HG02610 (cell line): ENCODE measurements around the gene NUMBL.
"Not testable (repeated sequence)": the region's sequence is repeated elsewhere in the genome, so short reads cannot be mapped to it uniquely, and the experiment has no call there.

Source experiments
- ATAC-seq: cut with Tn5 transposase; IDR thresholded peaks from one replicate; pipeline ENCODE4 v1.9.1; 2021; ENCODE audit warnings: mild to moderate bottlenecking, moderate library complexity; ENCODE audit not compliant: unreplicated experiment

NUMBL gene

GRCh38 chr19:40667602-40668001 is 22.8 kb downstream of the NUMBL start:
- no peak for ATAC-seq

DNA sequence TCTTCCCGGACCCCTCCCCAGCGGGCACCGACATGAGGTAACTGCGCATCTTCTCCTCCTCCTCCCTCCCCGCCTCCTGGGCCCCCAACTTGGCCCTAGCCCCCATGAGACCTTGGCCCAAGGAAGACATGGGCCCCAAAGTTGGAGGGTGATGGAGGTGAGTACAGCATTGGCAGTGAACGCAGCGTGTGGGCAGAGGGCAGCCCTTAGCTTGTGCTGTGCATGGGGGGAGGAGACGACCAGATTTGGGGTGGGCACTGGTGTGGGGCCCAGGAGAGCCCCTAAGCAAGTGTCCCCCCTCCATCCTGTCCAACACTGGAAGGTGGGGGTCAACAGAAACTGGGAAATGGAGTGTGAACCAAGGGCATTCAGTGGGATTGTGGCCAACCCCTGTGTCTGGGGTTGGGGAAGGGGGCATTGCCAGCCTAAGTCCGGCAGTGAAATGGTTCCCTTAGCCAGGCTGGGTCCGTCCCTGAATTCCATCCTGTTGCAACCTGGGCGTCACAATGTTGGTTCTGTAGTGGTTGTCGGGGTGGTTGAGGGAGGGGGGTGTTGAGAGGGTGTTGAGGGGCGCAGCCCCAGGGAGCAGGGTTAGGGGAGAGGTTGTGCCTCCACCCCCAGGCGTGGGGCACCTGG is 23.5 kb downstream of the NUMBL start:
- no peak for ATAC-seq

DNA sequence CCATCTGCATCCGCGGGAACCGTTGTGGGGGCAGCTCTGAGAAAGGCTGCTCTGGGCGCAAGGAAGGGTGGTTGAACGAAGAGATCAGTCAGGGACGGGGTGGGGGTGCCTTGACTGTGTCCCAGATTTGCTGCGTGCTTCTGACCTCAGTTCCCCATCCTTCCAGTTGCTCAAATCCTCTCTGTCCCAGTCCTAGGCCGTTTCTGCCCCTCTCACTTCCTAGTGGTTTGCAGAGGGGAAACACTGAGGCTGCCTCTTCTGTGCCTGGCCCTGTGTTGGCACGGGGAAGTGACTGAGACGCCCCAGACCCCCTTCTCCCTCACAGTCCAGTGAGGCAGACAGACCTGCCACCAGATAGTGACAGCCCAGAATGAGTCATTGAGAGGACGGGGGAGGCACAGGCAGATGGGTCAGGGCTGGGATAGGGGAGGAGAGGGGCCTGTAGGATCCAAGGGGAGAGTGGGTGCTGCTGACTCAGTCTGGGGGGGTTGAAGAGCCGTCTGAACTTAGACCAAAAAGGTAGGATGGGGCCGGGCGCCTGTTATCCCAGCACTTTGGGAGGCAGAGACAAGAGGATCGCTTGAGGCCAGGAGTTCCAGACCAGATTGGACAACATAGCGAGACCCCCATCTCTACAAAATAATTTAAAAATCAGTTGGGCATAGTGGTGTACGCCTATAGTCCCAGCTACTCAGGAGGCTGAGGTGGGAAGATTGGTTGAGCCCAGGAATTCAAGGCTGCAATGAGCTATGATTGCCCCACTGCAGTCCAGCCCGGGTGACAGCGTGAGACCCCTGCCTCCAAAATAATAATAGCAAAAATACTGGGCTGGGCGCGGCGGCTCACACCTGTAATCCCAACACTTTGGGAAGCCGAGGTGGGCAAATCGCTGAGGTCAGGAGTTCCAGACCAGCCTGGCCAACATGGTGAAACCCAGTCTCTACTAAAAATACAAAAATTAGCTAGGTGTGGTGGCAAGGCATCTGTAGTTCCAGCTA is 26.5 kb downstream of the NUMBL start:
- ATAC-seq = no peak

DNA sequence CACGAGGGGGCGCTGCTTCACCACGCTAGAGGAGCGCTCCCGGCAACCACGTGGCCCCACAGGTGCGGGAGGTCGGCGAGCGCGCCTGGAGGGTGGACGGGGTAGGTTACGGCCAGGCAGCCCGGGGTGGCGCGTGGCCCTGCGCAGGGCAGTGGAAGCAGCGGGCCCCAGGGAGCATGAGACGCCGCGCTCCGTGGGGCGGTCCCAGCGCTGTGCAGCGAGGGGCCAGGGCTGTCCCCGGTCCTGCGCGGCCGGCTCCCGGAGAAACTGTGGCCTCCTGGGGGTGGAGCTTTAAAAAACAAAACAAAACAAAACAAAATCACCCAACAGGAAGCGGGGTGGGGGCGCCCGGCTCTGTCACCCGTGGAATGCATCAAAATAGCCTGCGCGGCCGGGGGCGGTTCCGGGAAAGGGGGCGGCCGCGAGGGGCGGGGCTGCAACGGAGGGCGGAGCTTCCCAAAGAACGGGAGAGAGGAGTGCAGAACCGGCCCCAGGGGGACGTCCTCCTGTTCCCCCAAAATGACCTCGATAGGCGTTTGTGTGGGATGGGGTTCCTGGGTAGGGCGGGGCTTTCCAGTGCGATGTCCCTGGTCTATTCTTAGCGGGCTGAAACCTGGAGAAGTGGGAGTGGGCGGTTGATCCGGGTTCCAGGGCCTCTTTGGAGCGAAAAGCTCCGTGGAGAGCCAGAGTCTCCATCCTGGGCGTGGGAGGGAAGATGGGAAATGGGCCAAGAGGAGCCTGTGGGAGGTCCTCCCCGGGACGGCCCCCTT is 27.3 kb downstream of the NUMBL start:
- ATAC-seq = peak; percentile 79

- no peak for ATAC-seq
Measured at GRCh38 chr19:40661616-40662015, 28.8 kb downstream of the NUMBL start.

GRCh38 chr19:40659566-40659965 is 30.9 kb downstream of the NUMBL start:
- ATAC-seq = no peak

GRCh38 chr19:40659116-40659515 is 31.3 kb downstream of the NUMBL start:
- ATAC-seq = no peak

GRCh38 chr19:40658031-40658430 is 32.4 kb downstream of the NUMBL start:
- no peak for ATAC-seq

- ATAC-seq = not testable (repeated sequence)
Measured at GRCh38 chr19:40655684-40656083, 34.8 kb downstream of the NUMBL start.

DNA sequence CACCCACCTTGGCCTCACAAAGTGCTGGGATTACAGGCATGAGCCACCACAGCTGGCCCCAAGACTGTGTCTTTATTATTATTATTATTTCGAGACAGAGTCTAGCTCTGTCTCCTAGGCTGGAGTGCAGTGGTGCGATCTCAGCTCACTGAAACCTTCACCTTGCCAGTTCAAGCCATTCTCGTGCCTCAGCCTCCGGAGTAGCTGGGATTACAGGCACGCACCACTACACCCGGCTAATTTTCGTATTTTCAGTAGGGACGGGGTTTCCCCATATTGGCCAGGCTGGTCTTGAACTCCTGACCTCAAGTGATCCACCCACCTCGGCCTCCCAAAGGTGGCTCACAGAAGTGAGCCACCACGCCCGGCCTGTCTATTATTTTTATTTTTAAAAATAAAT is 38.1 kb downstream of the NUMBL start:
- ATAC-seq = not testable (repeated sequence)

DNA sequence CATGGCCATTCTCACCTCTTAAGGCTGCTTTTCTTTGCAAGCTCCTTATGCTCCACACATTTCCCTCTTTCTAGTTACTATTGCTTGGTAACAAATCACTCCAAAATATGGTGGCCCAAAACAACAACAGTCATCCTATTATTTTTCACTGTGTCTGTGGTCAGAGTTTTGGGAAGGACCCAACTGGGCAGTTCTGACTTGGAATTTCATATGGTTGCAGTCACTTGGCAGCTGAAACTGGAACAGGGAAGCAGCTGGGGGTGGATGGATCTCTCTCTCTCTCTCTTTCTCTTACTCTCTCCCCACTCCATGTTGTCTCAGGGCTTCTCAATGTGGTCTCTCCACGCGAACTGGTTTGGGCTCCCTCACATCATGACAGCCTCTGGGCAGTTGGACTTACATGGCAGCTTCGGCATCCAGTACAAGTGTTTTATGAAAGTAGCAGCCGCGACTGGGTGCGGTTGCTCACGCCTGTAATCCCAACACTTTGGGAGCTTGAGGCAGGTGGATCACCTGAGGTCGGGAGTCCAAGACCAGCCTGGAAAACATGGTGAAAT is 39.6 kb downstream of the NUMBL start:
- ATAC-seq = no peak

DNA sequence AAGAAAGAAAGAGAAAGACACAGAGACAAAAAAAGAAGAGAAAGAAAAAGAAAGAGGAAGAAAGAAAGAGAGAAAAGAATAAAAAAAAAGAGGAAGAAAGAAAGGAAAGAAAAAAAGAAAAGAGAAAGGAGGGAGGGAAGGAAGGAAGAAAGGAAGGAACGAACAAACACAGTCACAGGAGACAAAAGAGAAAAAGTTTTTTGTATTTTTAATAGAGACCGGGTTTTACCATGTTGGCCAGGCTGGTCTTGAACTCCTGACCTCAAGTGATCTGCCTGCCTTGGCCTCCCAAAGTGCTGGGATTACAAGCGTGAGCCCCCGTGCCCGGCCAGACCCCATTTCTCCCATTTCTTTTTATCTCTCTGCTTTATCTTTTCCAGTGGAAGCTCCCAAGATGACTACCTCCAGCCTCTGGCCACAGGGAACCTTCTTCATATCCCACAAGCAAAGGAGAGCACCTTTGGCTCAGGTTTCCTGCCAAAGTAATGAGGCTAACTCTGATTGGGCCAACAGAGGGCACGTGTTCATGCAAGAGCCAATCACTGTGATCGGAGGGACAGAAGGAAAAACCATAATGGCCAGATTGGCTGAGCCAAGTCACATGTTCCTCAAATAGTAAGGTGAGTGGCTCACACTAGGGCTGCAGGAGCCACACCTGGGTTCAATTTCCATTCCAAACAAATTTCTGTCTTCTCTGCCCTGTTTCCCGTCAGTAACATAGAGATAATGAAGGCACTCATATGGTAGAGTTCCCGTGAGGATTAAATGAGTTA is 40.4 kb downstream of the NUMBL start:
- not testable (repeated sequence) for ATAC-seq

- ATAC-seq = no peak
Measured at GRCh38 chr19:40646743-40647254, 43.7 kb downstream of the NUMBL start.

- no peak for ATAC-seq
Measured at GRCh38 chr19:40642757-40643305, 47.6 kb downstream of the NUMBL start.

DNA sequence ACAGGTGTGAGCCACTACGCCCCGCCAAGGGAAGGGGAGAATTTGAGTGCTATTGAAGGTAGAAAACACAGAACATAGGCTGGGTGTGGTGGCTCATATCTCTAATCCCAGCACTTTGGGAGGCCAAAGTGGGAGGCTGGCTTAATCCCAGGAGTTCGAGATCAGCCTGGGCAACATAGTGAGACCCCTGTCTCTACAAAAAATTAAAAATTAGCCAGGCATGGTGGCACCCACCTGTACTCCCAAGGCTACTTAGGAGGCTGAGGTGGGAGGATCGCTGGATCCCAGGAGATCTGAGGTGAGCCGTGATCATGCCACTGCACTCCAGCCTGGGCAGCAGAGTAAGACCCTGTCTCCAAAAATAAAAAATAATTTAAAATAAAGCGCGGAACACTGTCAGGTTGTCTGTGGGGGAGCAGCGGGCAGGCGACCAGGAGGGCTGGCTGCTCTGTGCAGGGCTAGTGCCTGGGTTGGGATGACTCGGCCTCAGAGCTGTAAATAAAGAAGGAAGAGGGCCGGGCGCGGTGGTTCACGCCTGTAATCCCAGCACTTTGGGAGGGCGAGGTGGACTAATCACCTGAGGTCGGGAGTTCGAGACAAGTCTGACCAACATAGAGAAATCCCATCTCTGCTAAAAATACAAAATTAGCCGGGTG is 48.3 kb downstream of the NUMBL start:
- no peak for ATAC-seq

GRCh38 chr19:40641281-40641680 is 49.2 kb downstream of the NUMBL start:
- ATAC-seq = no peak

DNA sequence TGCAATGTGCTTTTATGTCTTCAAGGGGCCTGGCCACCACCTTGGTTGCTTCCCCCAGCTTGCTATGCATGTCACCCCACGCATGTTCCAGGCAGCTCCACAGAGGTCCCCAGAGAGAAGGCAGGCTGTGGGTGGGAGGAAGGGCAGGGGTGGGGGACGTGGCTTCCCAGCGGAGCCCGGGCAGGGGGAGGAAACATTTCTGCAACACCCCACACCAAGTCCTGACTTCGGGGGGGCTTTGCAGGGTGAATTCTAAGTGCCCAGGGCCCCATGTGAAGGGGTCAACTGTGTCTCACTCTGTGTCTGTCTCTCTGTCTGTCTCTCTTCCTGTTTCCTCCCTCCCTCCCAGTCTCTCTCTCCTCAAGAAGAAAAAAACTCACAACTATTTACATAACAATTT is 49.7 kb downstream of the NUMBL start:
- ATAC-seq = no peak

DNA sequence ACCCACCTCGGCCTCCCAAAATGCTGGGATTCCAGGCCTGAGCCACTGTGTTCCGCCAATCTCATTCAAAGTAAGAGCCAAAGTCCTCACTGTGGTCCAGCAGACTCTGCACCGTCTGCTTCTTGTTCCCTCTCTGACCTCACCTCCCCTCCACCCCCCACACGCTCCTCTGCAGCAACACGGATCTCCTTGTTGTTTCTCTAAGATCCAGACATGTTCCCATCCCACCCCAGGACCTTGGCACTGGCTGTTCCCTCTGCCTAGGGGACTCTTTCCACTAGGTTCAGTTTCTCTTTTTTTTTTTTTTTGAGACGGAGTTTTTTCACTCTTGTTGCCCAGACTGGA is 50.8 kb downstream of the NUMBL start:
- ATAC-seq = no peak

DNA sequence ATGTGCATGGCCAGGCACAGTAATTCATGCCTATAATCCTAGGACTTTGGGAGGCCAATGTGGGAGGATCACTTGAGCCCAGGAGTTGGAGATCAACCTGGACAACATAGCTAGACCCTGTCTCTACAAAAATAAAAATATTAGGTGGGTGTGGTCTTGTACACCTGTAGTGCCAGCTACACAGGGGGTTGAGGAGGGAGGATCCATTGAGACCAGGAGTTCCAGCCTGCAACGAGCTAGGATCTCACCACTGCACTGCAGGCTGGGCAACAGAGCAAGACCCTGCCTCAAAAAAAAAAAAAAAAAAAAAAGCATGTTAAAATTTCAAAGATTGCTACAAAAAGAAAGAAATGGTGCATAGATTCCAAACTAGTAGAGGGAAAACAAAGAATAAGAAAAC is 52.1 kb downstream of the NUMBL start:
- no peak for ATAC-seq
